ENCODE results near the gene KRTAP20-3.

The KRTAP20-3 gene

GRCh38 chr21:30612132-30612531 is 30.5 kb upstream of the KRTAP20-3 start:
- Histone ChIP-seq H3K36me3 (ENCODE audit: control insufficient read depth in 1 of 2, insufficient read depth in 2 of 2, low read length in 2 of 2) (no peaks in the 10 kb centered on the region), H2BK120ac (ENCODE audit: insufficient read depth, low read length, poor library complexity) (no peak overlapping the region), H3K27ac (ENCODE audit: low read depth, low read length) (no peak overlapping the region), H3K27me3 (ENCODE audit: insufficient read depth, low read length) (no peaks in the 10 kb centered on the region), H3K79me1 (ENCODE audit: low read length) (no peaks in the 10 kb centered on the region), H3K4me3 (ENCODE audit: low read depth, low read length) (no peak overlapping the region), H3K79me2 (ENCODE audit: control insufficient read depth, insufficient read depth, low read length, poor library complexity) (no peaks in the 10 kb centered on the region), H4K91ac (ENCODE audit: low read depth, low read length) (no peak overlapping the region), H3K9me3 (ENCODE audit: insufficient read depth, low read depth, low read length) (no peaks in the 10 kb centered on the region), H2AK5ac (ENCODE audit: low read length) (no peak overlapping the region), H3K4me2 (ENCODE audit: low read length) (no peak overlapping the region), H2AFZ (ENCODE audit: insufficient read depth, low read length, poor library complexity) (no peak overlapping the region), H3K4ac (ENCODE audit: low read depth, low read length) (no peak overlapping the region), H4K8ac (ENCODE audit: low read depth, low read length) (no peak overlapping the region), H3K18ac (ENCODE audit: low read length) (no peak overlapping the region), H3K4me1 (ENCODE audit: control insufficient read depth in 1 of 2, insufficient read depth in 2 of 2, low read length in 2 of 2) (no peaks in the 10 kb centered on the region), H3K14ac (ENCODE audit: low read length) (no peak overlapping the region), H2BK12ac (ENCODE audit: low read length) (no peak overlapping the region), H3K23ac (ENCODE audit: low read length) (no peak overlapping the region), H4K12ac (ENCODE audit: low read depth, low read length) (no peak overlapping the region), H3K9ac (ENCODE audit: low read length) (no peak overlapping the region), H2BK5ac (ENCODE audit: low read depth, low read length, poor library complexity) (no peak overlapping the region)
- no peak for DNase-seq
- WGBS (ENCODE audit: extremely low coverage, insufficient coverage, insufficient read length) = no CpG with 5 or more reads among the region's 2 CpGs

- Histone ChIP-seq H3K23ac (ENCODE audit: low read length) (no peak within 1 kb of the TSS), H2AFZ (ENCODE audit: insufficient read depth, low read length, poor library complexity) (no peak within 1 kb of the TSS), H3K4me3 (ENCODE audit: low read depth, low read length) (no peak within 1 kb of the TSS), H3K27ac (ENCODE audit: low read depth, low read length) (no peak within 1 kb of the TSS), H3K27me3 (ENCODE audit: insufficient read depth, low read length) (no peaks in the 10 kb centered on the region), H3K18ac (ENCODE audit: low read length) (no peak within 1 kb of the TSS), H2BK120ac (ENCODE audit: insufficient read depth, low read length, poor library complexity) (no peak within 1 kb of the TSS), H2AK5ac (ENCODE audit: low read length) (no peak within 1 kb of the TSS), H4K12ac (ENCODE audit: low read depth, low read length) (no peak within 1 kb of the TSS), H3K79me1 (ENCODE audit: low read length) (no peaks in the 10 kb centered on the region), H3K14ac (ENCODE audit: low read length) (no peak within 1 kb of the TSS), H3K9ac (ENCODE audit: low read length) (no peak within 1 kb of the TSS), H4K8ac (ENCODE audit: low read depth, low read length) (no peak within 1 kb of the TSS), H2BK5ac (ENCODE audit: low read depth, low read length, poor library complexity) (no peak within 1 kb of the TSS), H3K9me3 (ENCODE audit: insufficient read depth, low read depth, low read length) (no peaks in the 10 kb centered on the region), H3K36me3 (ENCODE audit: control insufficient read depth in 1 of 2, insufficient read depth in 2 of 2, low read length in 2 of 2) (no peaks in the 10 kb centered on the region), H3K4me2 (ENCODE audit: low read length) (no peak within 1 kb of the TSS), H3K4me1 (ENCODE audit: control insufficient read depth in 1 of 2, insufficient read depth in 2 of 2, low read length in 2 of 2) (no peaks in the 10 kb centered on the region), H3K79me2 (ENCODE audit: control insufficient read depth, insufficient read depth, low read length, poor library complexity) (no peaks in the 10 kb centered on the region), H2BK12ac (ENCODE audit: low read length) (no peak within 1 kb of the TSS), H4K91ac (ENCODE audit: low read depth, low read length) (no peak within 1 kb of the TSS), H3K4ac (ENCODE audit: low read depth, low read length) (no peak within 1 kb of the TSS)
- WGBS (ENCODE audit: extremely low coverage, insufficient coverage, insufficient read length) = no CpG with 5 or more reads among the region's 2 CpGs
- no peak for DNase-seq
These were observed 28.8 kb upstream of the KRTAP20-3 start, which contains the start of gene KRTAP6-1 for GRCh38 chr21:30613836-30614235. KRTAP6-1 (minus strand) TSS chr21:30613930; CDS start chr21:30613904, 26 bp downstream.

- Histone ChIP-seq H3K18ac (ENCODE audit: low read length) (no peak overlapping the region), H2BK120ac (ENCODE audit: insufficient read depth, low read length, poor library complexity) (no peak overlapping the region), H4K8ac (ENCODE audit: low read depth, low read length) (no peak overlapping the region), H3K36me3 (ENCODE audit: control insufficient read depth in 1 of 2, insufficient read depth in 2 of 2, low read length in 2 of 2) (no peaks in the 10 kb centered on the region), H3K9ac (ENCODE audit: low read length) (no peak overlapping the region), H2AFZ (ENCODE audit: insufficient read depth, low read length, poor library complexity) (no peak overlapping the region), H3K9me3 (ENCODE audit: insufficient read depth, low read depth, low read length) (no peaks in the 10 kb centered on the region), H3K27me3 (ENCODE audit: insufficient read depth, low read length) (no peaks in the 10 kb centered on the region), H3K4ac (ENCODE audit: low read depth, low read length) (no peak overlapping the region), H2BK5ac (ENCODE audit: low read depth, low read length, poor library complexity) (no peak overlapping the region), H3K23ac (ENCODE audit: low read length) (no peak overlapping the region), H3K79me2 (ENCODE audit: control insufficient read depth, insufficient read depth, low read length, poor library complexity) (no peaks in the 10 kb centered on the region), H4K12ac (ENCODE audit: low read depth, low read length) (no peak overlapping the region), H2BK12ac (ENCODE audit: low read length) (no peak overlapping the region), H3K79me1 (ENCODE audit: low read length) (no peaks in the 10 kb centered on the region), H3K27ac (ENCODE audit: low read depth, low read length) (no peak overlapping the region), H3K4me2 (ENCODE audit: low read length) (no peak overlapping the region), H3K14ac (ENCODE audit: low read length) (no peak overlapping the region), H3K4me3 (ENCODE audit: low read depth, low read length) (no peak overlapping the region), H2AK5ac (ENCODE audit: low read length) (no peak overlapping the region), H4K91ac (ENCODE audit: low read depth, low read length) (no peak overlapping the region), H3K4me1 (ENCODE audit: control insufficient read depth in 1 of 2, insufficient read depth in 2 of 2, low read length in 2 of 2) (no peaks in the 10 kb centered on the region)
- DNase-seq = no peak
These were observed 27.5 kb upstream of the KRTAP20-3 start for GRCh38 chr21:30615199-30615598.

GRCh38 chr21:30616125-30616524 is 26.5 kb upstream of the KRTAP20-3 start, which contains the start of gene KRTAP20-1:
KRTAP20-1 (plus strand) TSS chr21:30616425; CDS start chr21:30616455, 30 bp downstream.
- WGBS (ENCODE audit: extremely low coverage, insufficient coverage, insufficient read length) = no CpG with 5 or more reads among the region's 2 CpGs
- H3K9me3 ChIP-seq (ENCODE audit: insufficient read depth, low read depth, low read length) = no peaks in the 10 kb centered on the region

More at GRCh38 chr21:30616125-30616524, 26.5 kb upstream of the KRTAP20-3 start, which contains the start of gene KRTAP20-1:
- Histone ChIP-seq H3K27ac (ENCODE audit: low read depth, low read length) (no peak within 1 kb of the TSS), H3K4ac (ENCODE audit: low read depth, low read length) (no peak within 1 kb of the TSS), H3K23ac (ENCODE audit: low read length) (no peak within 1 kb of the TSS), H3K18ac (ENCODE audit: low read length) (no peak within 1 kb of the TSS), H3K4me2 (ENCODE audit: low read length) (no peak within 1 kb of the TSS), H2BK12ac (ENCODE audit: low read length) (no peak within 1 kb of the TSS), H3K79me1 (ENCODE audit: low read length) (no peaks in the 10 kb centered on the region), H2BK5ac (ENCODE audit: low read depth, low read length, poor library complexity) (no peak within 1 kb of the TSS), H4K12ac (ENCODE audit: low read depth, low read length) (no peak within 1 kb of the TSS), H3K79me2 (ENCODE audit: control insufficient read depth, insufficient read depth, low read length, poor library complexity) (no peaks in the 10 kb centered on the region), H4K91ac (ENCODE audit: low read depth, low read length) (no peak within 1 kb of the TSS), H2BK120ac (ENCODE audit: insufficient read depth, low read length, poor library complexity) (no peak within 1 kb of the TSS), H4K8ac (ENCODE audit: low read depth, low read length) (no peak within 1 kb of the TSS), H3K4me1 (ENCODE audit: control insufficient read depth in 1 of 2, insufficient read depth in 2 of 2, low read length in 2 of 2) (no peaks in the 10 kb centered on the region), H3K4me3 (ENCODE audit: low read depth, low read length) (no peak within 1 kb of the TSS), H3K9ac (ENCODE audit: low read length) (no peak within 1 kb of the TSS), H3K14ac (ENCODE audit: low read length) (no peak within 1 kb of the TSS), H2AK5ac (ENCODE audit: low read length) (no peak within 1 kb of the TSS), H3K36me3 (ENCODE audit: control insufficient read depth in 1 of 2, insufficient read depth in 2 of 2, low read length in 2 of 2) (no peaks in the 10 kb centered on the region), H3K27me3 (ENCODE audit: insufficient read depth, low read length) (no peaks in the 10 kb centered on the region), H2AFZ (ENCODE audit: insufficient read depth, low read length, poor library complexity) (no peak within 1 kb of the TSS)
- DNase-seq = peak in 1 of 2 donors; percentile 11

Data from trophoblast cell (in vitro differentiated cells and primary cell).